Measurements from ENCODE around the gene KCNK3.
A peak's percentile ranks its signal among the peaks of the same experiment; 100 is the strongest.

Gene KCNK3

GRCh38 chr2:26672818-26673393 lies 19.6 kb upstream of the KCNK3 start:
- H3K36me3 Mint-ChIP-seq, result no peaks in the 10 kb centered on the region
- H3K27ac Mint-ChIP-seq, result no peak overlapping the region
- H3K4me1 Mint-ChIP-seq, result no peaks in the 10 kb centered on the region
- no peak for DNase-seq
- no peak overlapping the region for H3K4me3 Mint-ChIP-seq
- H3K27me3 Mint-ChIP-seq, result peaks cover 43% of the 10 kb centered on the region
- no peaks in the 10 kb centered on the region for H3K9me3 Mint-ChIP-seq
- CTCF ChIA-PET, result no interaction called here

GRCh38 chr2:26674002-26674751 lies 18.3 kb upstream of the KCNK3 start:
- CTCF ChIA-PET, result interaction anchor here (0.7 to 1.5 kb wide), 2 partner anchors 10 to 69 kb away, joined by 3 read pairs; no protein-coding TSS in a partner anchor
- DNase-seq, result no peak
- Mint-ChIP-seq H3K4me1 (no peaks in the 10 kb centered on the region), H3K4me3 (no peak overlapping the region), H3K27me3 (peaks cover 33% of the 10 kb centered on the region), H3K36me3 (no peaks in the 10 kb centered on the region), H3K27ac (no peak overlapping the region), H3K9me3 (no peaks in the 10 kb centered on the region)

GRCh38 chr2:26674771-26675170 lies 17.8 kb upstream of the KCNK3 start:
- Mint-ChIP-seq H3K27ac (no peak overlapping the region), H3K4me3 (no peak overlapping the region), H3K36me3 (no peaks in the 10 kb centered on the region), H3K4me1 (no peaks in the 10 kb centered on the region), H3K27me3 (peaks cover 34% of the 10 kb centered on the region), H3K9me3 (no peaks in the 10 kb centered on the region)
- no peak for DNase-seq
- CTCF ChIA-PET, result interaction anchor here (1.5 kb wide), 1 partner anchor 70 kb away, joined by 3 read pairs; no protein-coding TSS in a partner anchor

- DNase-seq, result no peak
- H3K36me3 Mint-ChIP-seq, result no peaks in the 10 kb centered on the region
- no peak overlapping the region for H3K27ac Mint-ChIP-seq
- peaks cover 35% of the 10 kb centered on the region for H3K27me3 Mint-ChIP-seq
- CTCF ChIA-PET, result interaction anchor here (1.5 kb wide), 1 partner anchor 71 kb away, joined by 3 read pairs; no protein-coding TSS in a partner anchor
- no peaks in the 10 kb centered on the region for H3K4me1 Mint-ChIP-seq
- no peak overlapping the region for H3K4me3 Mint-ChIP-seq
- H3K9me3 Mint-ChIP-seq, result no peaks in the 10 kb centered on the region
Observed at GRCh38 chr2:26675651-26676255, 16.8 kb upstream of the KCNK3 start.

- Mint-ChIP-seq H3K4me3 (no peak overlapping the region), H3K9me3 (no peaks in the 10 kb centered on the region), H3K27ac (no peak overlapping the region), H3K27me3 (peaks cover 20% of the 10 kb centered on the region), H3K36me3 (no peaks in the 10 kb centered on the region), H3K4me1 (no peaks in the 10 kb centered on the region)
- DNase-seq, result no peak
- CTCF ChIA-PET, result no interaction called here
Observed at GRCh38 chr2:26678035-26678434, 14.5 kb upstream of the KCNK3 start.

DNA sequence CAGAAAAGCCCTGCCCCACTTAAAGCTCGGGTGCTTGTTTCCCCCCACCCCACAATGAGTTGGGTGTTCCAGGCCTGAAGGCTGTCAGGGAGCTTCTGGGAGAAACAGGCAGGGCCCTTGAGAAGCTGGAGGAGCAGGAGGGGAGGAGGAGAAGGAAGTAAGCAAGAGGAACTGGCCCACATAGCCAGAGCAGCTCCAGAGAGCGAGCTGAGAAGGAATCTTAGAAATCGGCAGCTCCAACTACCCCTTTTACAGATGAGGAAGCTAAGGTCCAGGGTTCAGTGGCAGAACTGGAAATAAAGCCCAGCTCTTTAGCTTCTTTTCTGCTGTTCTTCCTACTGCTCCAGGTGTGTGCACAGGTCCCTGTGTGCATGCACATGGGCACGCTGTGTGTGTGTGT lies 12.7 kb upstream of the KCNK3 start:
- H3K36me3 Mint-ChIP-seq, result no peaks in the 10 kb centered on the region
- CTCF ChIA-PET, result no interaction called here
- H3K4me1 Mint-ChIP-seq, result no peaks in the 10 kb centered on the region
- H3K4me3 Mint-ChIP-seq, result no peak overlapping the region
- no peaks in the 10 kb centered on the region for H3K9me3 Mint-ChIP-seq
- DNase-seq, result no peak
- H3K27me3 Mint-ChIP-seq, result peaks cover 16% of the 10 kb centered on the region
- H3K27ac Mint-ChIP-seq, result no peak overlapping the region

DNA sequence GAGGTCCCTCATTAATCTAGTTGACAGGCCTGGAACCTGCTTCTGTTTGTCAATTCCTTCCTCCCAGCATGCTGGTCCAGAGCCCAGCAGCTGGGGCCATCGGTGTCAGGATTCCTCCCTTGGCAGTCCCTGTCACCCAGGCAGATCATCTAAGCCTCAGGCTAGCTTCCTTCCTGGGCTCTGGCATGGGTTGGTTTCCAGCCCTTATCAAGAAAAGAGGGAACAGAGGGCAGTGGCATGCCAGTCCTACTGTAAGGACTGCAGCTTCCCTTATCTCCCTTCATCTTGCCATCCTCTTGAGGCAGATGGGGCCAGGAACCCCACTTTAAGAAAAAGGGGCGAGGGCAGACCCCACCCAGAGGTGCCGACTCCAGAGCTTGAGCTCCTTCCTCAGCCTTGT lies 10.9 kb upstream of the KCNK3 start:
- Mint-ChIP-seq H3K4me3 (no peak overlapping the region), H3K27me3 (peaks cover 31% of the 10 kb centered on the region), H3K9me3 (no peaks in the 10 kb centered on the region), H3K27ac (no peak overlapping the region), H3K4me1 (no peaks in the 10 kb centered on the region), H3K36me3 (no peaks in the 10 kb centered on the region)
- DNase-seq, result peak; percentile 3
- CTCF ChIA-PET, result no interaction called here

DNA sequence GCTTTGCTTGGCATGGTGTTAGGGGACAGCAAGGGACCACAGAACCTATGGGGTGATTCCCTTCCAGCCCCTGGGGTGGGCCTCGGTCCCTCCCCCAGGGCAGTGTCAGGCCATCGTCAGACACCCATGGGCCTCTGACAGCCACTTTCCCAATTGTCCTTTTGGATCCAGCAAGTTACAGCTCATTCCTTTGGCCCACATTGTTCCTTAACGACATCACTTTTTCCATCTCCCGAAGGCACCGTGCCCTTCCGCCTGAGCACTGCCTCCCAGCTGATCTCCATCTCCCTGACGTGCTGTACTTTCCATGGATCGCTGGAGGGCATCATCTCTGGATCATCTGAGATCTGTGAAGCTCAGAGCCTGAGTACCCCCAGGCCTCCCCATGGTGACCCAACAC lies 10.4 kb upstream of the KCNK3 start:
- Mint-ChIP-seq H3K27me3 (peaks cover 36% of the 10 kb centered on the region), H3K4me3 (no peak overlapping the region), H3K4me1 (no peaks in the 10 kb centered on the region), H3K9me3 (no peaks in the 10 kb centered on the region), H3K27ac (no peak overlapping the region), H3K36me3 (no peaks in the 10 kb centered on the region)
- DNase-seq, result no peak
- CTCF ChIA-PET, result interaction anchor here (0.7 kb wide), 1 partner anchor 104 kb away, joined by 3 read pairs; no protein-coding TSS in a partner anchor

DNA sequence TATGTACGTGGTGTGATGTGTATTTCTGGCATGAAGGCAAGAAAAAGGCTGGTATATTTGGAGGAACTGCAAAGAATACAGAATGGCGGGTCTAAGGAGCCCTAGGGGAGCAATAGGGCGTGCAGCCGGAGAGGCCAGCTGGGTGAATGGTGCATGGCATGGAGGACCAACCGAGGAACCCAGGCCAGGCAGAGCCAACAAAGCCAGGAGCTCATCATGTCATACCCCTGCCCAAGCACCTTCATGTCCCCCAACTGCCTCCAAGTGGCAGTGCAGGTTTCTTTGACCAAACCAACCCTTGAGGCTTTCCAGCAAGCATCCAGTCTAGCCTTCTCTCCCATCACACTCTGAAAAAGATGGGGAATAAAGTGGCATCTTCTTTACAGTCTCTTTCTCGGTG lies 8.9 kb upstream of the KCNK3 start:
- CTCF ChIA-PET, result no interaction called here
- H3K27ac Mint-ChIP-seq, result no peak overlapping the region
- no peaks in the 10 kb centered on the region for H3K4me1 Mint-ChIP-seq
- no peaks in the 10 kb centered on the region for H3K9me3 Mint-ChIP-seq
- peaks cover 50% of the 10 kb centered on the region for H3K27me3 Mint-ChIP-seq
- H3K4me3 Mint-ChIP-seq, result no peak overlapping the region
- H3K36me3 Mint-ChIP-seq, result no peaks in the 10 kb centered on the region
- DNase-seq, result peak; percentile 3

- H3K36me3 Mint-ChIP-seq, result no peaks in the 10 kb centered on the region
- peak; percentile 1 for DNase-seq
- CTCF ChIA-PET, result no interaction called here
- no peak overlapping the region for H3K27ac Mint-ChIP-seq
- peaks cover 53% of the 10 kb centered on the region for H3K27me3 Mint-ChIP-seq
- no peaks in the 10 kb centered on the region for H3K4me1 Mint-ChIP-seq
- H3K4me3 Mint-ChIP-seq, result no peak overlapping the region
- no peaks in the 10 kb centered on the region for H3K9me3 Mint-ChIP-seq
Observed at GRCh38 chr2:26685341-26685740, 7.2 kb upstream of the KCNK3 start.

- Mint-ChIP-seq H3K27me3 (peaks cover 58% of the 10 kb centered on the region), H3K9me3 (no peaks in the 10 kb centered on the region)
- CTCF ChIA-PET, result no interaction called here
Observed at GRCh38 chr2:26685989-26686839, 6.3 kb upstream of the KCNK3 start.

DNA sequence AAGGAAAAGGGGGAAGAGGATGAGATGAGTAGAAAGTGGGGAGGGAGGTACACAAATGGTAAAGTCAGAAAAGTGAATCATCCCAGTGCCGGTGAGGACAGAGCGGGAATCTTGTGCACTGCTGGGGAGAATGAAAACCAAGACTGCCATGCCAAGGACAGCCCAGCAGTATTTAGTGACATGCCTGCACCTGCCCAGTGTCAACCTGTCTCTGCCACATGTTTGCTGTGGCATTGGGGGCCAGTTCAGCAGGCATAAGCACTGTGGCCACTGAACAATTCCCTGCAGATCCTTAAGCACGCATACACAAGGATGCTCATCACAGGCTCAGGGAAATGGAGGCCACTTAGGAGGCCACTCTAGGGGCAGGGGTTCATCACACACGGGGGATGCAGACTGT lies 5.2 kb upstream of the KCNK3 start:
- Mint-ChIP-seq H3K27ac (no peak overlapping the region), H3K4me3 (no peak overlapping the region), H3K27me3 (peaks cover 69% of the 10 kb centered on the region), H3K9me3 (no peaks in the 10 kb centered on the region), H3K36me3 (no peaks in the 10 kb centered on the region), H3K4me1 (peaks cover 2% of the 10 kb centered on the region)
- DNase-seq, result no peak
- CTCF ChIA-PET, result no interaction called here

More at GRCh38 chr2:26685989-26686839, 6.3 kb upstream of the KCNK3 start:
- H3K27ac Mint-ChIP-seq, result no peak overlapping the region
- peak; percentile 19 for DNase-seq
- no peaks in the 10 kb centered on the region for H3K4me1 Mint-ChIP-seq
- no peaks in the 10 kb centered on the region for H3K36me3 Mint-ChIP-seq
- no peak overlapping the region for H3K4me3 Mint-ChIP-seq

GRCh38 chr2:26687801-26688200 lies 4.7 kb upstream of the KCNK3 start:
- CTCF ChIA-PET, result no interaction called here
- no peak for DNase-seq
- Mint-ChIP-seq H3K27ac (no peak overlapping the region), H3K4me3 (no peak overlapping the region), H3K4me1 (peaks cover 3% of the 10 kb centered on the region), H3K9me3 (no peaks in the 10 kb centered on the region), H3K36me3 (no peaks in the 10 kb centered on the region), H3K27me3 (peaks cover 72% of the 10 kb centered on the region)

DNA sequence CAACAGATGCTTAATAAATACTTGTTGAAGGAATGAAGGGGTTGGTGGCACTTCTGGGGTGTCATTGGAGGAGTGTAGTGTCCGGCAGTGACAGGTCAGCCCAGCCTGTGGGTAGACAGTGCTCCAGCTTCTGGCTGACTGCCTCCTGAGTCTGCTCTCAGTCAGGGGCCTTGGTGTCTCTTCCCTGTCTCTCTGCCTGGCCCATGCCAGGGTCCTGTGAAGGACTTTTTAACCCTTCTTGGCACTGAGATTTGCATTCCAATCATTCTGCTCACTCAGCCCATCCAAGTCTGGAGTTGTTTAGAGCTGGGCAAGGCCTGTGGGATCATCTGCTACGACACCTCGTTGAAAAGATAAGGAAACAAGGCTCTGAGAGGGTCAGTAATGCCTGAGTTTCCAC lies 1.4 kb upstream of the KCNK3 start:
- CTCF ChIA-PET, result no interaction called here
- Mint-ChIP-seq H3K4me1 (peaks cover 3% of the 10 kb centered on the region), H3K4me3 (no peak overlapping the region)

More for the DNA sequence above, 1.4 kb upstream of the KCNK3 start:
- Mint-ChIP-seq H3K27me3 (peaks cover 96% of the 10 kb centered on the region), H3K36me3 (no peaks in the 10 kb centered on the region), H3K27ac (no peak overlapping the region), H3K9me3 (no peaks in the 10 kb centered on the region)
- no peak for DNase-seq

All from activated naive CD4-positive, alpha-beta T cell treated with anti-CD3 and anti-CD28 coated beads, Interleukin-2, amount 10 ng/mL, durations not matched to agents 7 days and 5 days (primary cell).